Mesenchymal stem cell (in vitro differentiated cells and primary cell): Measurements from ENCODE around the gene AUTS2.
"Not testable (repeated sequence)": the region's sequence is repeated elsewhere in the genome, so short reads cannot be mapped to it uniquely, and the experiment has no call there.

Experiments used
- DNase-seq: peaks from one replicate; pipeline ENCODE4 v3.0.0-alpha.2; 2013
- H2AFZ ChIP-seq: one replicate; pipeline ENCODE4 v1.6.1; 2013; ENCODE audit warnings: low read depth, mild to moderate bottlenecking, control low read depth, inconsistent platforms, low read length, moderate library complexity
- H2AK5ac ChIP-seq: 2 replicates; pipeline ENCODE4 v1.6.1; 2013; ENCODE audit warnings: low read length, moderate library complexity, mild to moderate bottlenecking, inconsistent platforms; ENCODE audit not compliant: severe bottlenecking
- H2BK120ac ChIP-seq: one replicate; pipeline ENCODE4 v1.6.1; 2013; ENCODE audit warnings: low read depth, mild to moderate bottlenecking, inconsistent platforms, low read length, moderate library complexity
- H2BK12ac ChIP-seq, 2 experiments: one replicate each; pipeline ENCODE4 v1.6.1; 2013; ENCODE audit warnings: inconsistent platforms in 2 of 2, low read length in 2 of 2, mild to moderate bottlenecking in 2 of 2, moderate library complexity in 2 of 2, control low read depth in 1 of 2
- H2BK15ac ChIP-seq: one replicate; pipeline ENCODE4 v1.6.1; 2013; ENCODE audit warnings: mild to moderate bottlenecking, low read depth, inconsistent platforms; ENCODE audit not compliant: poor library complexity, severe bottlenecking
- H2BK5ac ChIP-seq: 2 replicates; pipeline ENCODE4 v1.6.1; 2013; ENCODE audit warnings: low read depth, mild to moderate bottlenecking, low read length, control low read depth, inconsistent platforms; ENCODE audit not compliant: poor library complexity, severe bottlenecking
- H3K14ac ChIP-seq, 2 experiments: one replicate each; pipeline ENCODE4 v1.6.1; 2013; ENCODE audit warnings: inconsistent platforms in 2 of 2, low read length in 2 of 2, control low read depth in 1 of 2, mild to moderate bottlenecking in 1 of 2, moderate library complexity in 1 of 2
- H3K18ac ChIP-seq, 2 experiments: one replicate each; pipeline ENCODE4 v1.6.1; 2013; ENCODE audit warnings: inconsistent platforms in 2 of 2, low read length in 2 of 2, control low read depth in 1 of 2, low read depth in 1 of 2, mild to moderate bottlenecking in 1 of 2
- H3K23ac ChIP-seq, 2 experiments: one replicate each; pipeline ENCODE4 v1.6.1; 2013; ENCODE audit warnings: inconsistent platforms in 2 of 2, low read length in 2 of 2, mild to moderate bottlenecking in 2 of 2, moderate library complexity in 2 of 2, control low read depth in 1 of 2
- H3K27ac ChIP-seq: 2 replicates; pipeline ENCODE4 v1.5.1; 2013; ENCODE audit warnings: mild to moderate bottlenecking, moderate library complexity, low read length, control low read depth, inconsistent platforms; ENCODE audit not compliant: poor library complexity, severe bottlenecking
- H3K27me3 ChIP-seq, 2 experiments: 2 replicates each; pipeline versions ENCODE4 v1.6.1 to v1.7.0; 2013; ENCODE audit warnings: low read length in 2 of 2, mild to moderate bottlenecking in 2 of 2, moderate library complexity in 2 of 2, control low read depth in 1 of 2, inconsistent platforms in 1 of 2; ENCODE audit not compliant: control insufficient read depth in 1 of 2, insufficient read depth in 1 of 2
- H3K36me3 ChIP-seq, 2 experiments: 2 replicates each; pipeline versions ENCODE4 v1.6.1 to v1.7.0; 2013; ENCODE audit warnings: low read length in 2 of 2, control low read depth in 1 of 2, inconsistent platforms in 1 of 2, low read depth in 1 of 2, mild to moderate bottlenecking in 1 of 2; ENCODE audit not compliant: insufficient read depth in 2 of 2, control insufficient read depth in 1 of 2
- H3K4ac ChIP-seq, 2 experiments: one replicate each; pipeline ENCODE4 v1.6.1; 2013; ENCODE audit warnings: inconsistent platforms in 2 of 2, low read length in 2 of 2, mild to moderate bottlenecking in 2 of 2, moderate library complexity in 2 of 2, control low read depth in 1 of 2, low read depth in 1 of 2
- H3K4me1 ChIP-seq: 2 replicates; pipeline ENCODE4 v1.6.1; 2013; ENCODE audit warnings: low read depth, low read length, control low read depth; ENCODE audit not compliant: control insufficient read depth, insufficient read depth
- H3K4me2 ChIP-seq: 2 replicates; pipeline ENCODE4 v1.6.1; 2013; ENCODE audit warnings: low read length, mild to moderate bottlenecking, inconsistent platforms; ENCODE audit not compliant: poor library complexity, severe bottlenecking
- H3K4me3 ChIP-seq, 2 experiments: 2 replicates each; pipeline versions ENCODE4 v1.5.1 to v1.7.0; 2013; ENCODE audit warnings: low read length in 2 of 2, mild to moderate bottlenecking in 2 of 2, control low read depth in 1 of 2, low read depth in 1 of 2; ENCODE audit not compliant: insufficient read depth in 1 of 2
- H3K79me1 ChIP-seq: replicated peaks from 2 replicates; pipeline ENCODE4 v1.6.1; 2013; ENCODE audit warnings: mild to moderate bottlenecking, control low read depth, low read length, inconsistent platforms; ENCODE audit not compliant: poor library complexity, severe bottlenecking
- H3K9ac ChIP-seq: 2 replicates; pipeline ENCODE4 v1.7.0; 2013; ENCODE audit warnings: mild to moderate bottlenecking, low read length, moderate library complexity
- H3K9me3 ChIP-seq: 2 replicates; pipeline ENCODE4 v1.7.0; 2013; ENCODE audit warnings: mild to moderate bottlenecking, low read length; ENCODE audit not compliant: control insufficient read depth
- H4K8ac ChIP-seq: one replicate; pipeline ENCODE4 v1.6.1; 2013; ENCODE audit warnings: inconsistent platforms, mild to moderate bottlenecking, low read length, moderate library complexity
- H4K91ac ChIP-seq: one replicate; pipeline ENCODE4 v1.6.1; 2013; ENCODE audit warnings: mild to moderate bottlenecking, low read length, inconsistent platforms
- WGBS: methylation state at CpG from one replicate; pipeline ENCODE4 v1.1.7; 2013; ENCODE audit warnings: mixed read lengths; 5-methylcytosine and 5-hydroxymethylcytosine counted together

Gene AUTS2

GRCh38 chr7:70364393-70364792 lies 766.1 kb downstream of the AUTS2 start:
- not testable (repeated sequence) for H2BK15ac ChIP-seq, H2BK120ac ChIP-seq, H2BK5ac ChIP-seq, H4K8ac ChIP-seq, H3K23ac ChIP-seq, H2AFZ ChIP-seq, H3K36me3 ChIP-seq, H3K4ac ChIP-seq, H3K79me1 ChIP-seq, H3K4me3 ChIP-seq, H2BK12ac ChIP-seq, H3K18ac ChIP-seq, H2AK5ac ChIP-seq, H3K14ac ChIP-seq, H3K9ac ChIP-seq, H3K4me2 ChIP-seq, H3K4me1 ChIP-seq, DNase-seq, H3K9me3 ChIP-seq, H3K27ac ChIP-seq, H4K91ac ChIP-seq, H3K27me3 ChIP-seq
- WGBS = 33% methylated on average over 1 of the region's 3 CpGs

DNA sequence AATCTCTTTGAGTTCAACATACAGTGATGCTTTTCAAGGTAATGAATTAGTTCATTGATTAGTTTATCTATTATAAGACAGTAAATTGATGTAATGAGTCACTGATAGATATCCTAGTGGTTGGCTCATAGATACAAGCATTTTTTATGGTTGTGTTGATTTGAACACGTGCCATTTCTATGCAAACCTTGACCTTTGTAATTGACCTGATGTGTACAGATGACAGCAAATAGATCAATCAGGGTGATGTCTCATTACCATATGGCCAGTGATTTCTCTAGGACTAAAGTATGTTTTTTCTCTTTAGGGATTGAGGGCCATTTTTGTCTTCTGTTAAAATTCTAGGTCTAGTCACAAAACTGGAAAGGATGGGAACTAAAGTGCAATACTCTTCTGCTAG lies 773.4 kb downstream of the AUTS2 start:
- no peak overlapping the region for H3K9ac ChIP-seq
- no peak overlapping the region for H4K8ac ChIP-seq
- no peak overlapping the region for H3K4me2 ChIP-seq
- H2BK12ac ChIP-seq = no peak overlapping the region
- no peaks in the 10 kb centered on the region for H3K9me3 ChIP-seq
- H3K27me3 ChIP-seq = no peaks in the 10 kb centered on the region
- H2AK5ac ChIP-seq = no peak overlapping the region
- H3K4ac ChIP-seq = no peak overlapping the region
- no peaks in the 10 kb centered on the region for H3K79me1 ChIP-seq
- 48% methylated on average over 1 of the region's 1 CpG for WGBS
- no peak overlapping the region for H4K91ac ChIP-seq
- no peak overlapping the region for H3K14ac ChIP-seq
- H3K4me3 ChIP-seq = no peak overlapping the region
- H2AFZ ChIP-seq = no peak overlapping the region
- no peak overlapping the region for H3K27ac ChIP-seq
- DNase-seq = no peak
- H3K23ac ChIP-seq = no peak overlapping the region
- no peaks in the 10 kb centered on the region for H3K4me1 ChIP-seq
- no peaks in the 10 kb centered on the region for H3K36me3 ChIP-seq
- H3K18ac ChIP-seq = no peak overlapping the region
- H2BK120ac ChIP-seq = no peak overlapping the region
- H2BK15ac ChIP-seq = no peak overlapping the region
- H2BK5ac ChIP-seq = no peak overlapping the region

GRCh38 chr7:70372768-70373515 lies 774.7 kb downstream of the AUTS2 start:
- H3K23ac ChIP-seq = no peak overlapping the region
- H2AFZ ChIP-seq = no peak overlapping the region
- no peak overlapping the region for H3K4ac ChIP-seq
- H3K14ac ChIP-seq = no peak overlapping the region
- no peak overlapping the region for H3K27ac ChIP-seq
- no peak overlapping the region for H2BK5ac ChIP-seq
- no peak overlapping the region for H3K4me2 ChIP-seq
- DNase-seq = no peak
- H4K91ac ChIP-seq = no peak overlapping the region
- no peak overlapping the region for H2BK12ac ChIP-seq
- no peak overlapping the region for H3K9ac ChIP-seq
- H2AK5ac ChIP-seq = no peak overlapping the region
- H3K36me3 ChIP-seq = no peaks in the 10 kb centered on the region
- H3K4me3 ChIP-seq = no peak overlapping the region
- no peaks in the 10 kb centered on the region for H3K4me1 ChIP-seq
- H2BK15ac ChIP-seq = no peak overlapping the region
- no peak overlapping the region for H2BK120ac ChIP-seq
- H3K79me1 ChIP-seq = no peaks in the 10 kb centered on the region
- H3K9me3 ChIP-seq = no peaks in the 10 kb centered on the region
- 49% methylated on average over 5 of the region's 6 CpGs for WGBS
- H3K27me3 ChIP-seq = no peaks in the 10 kb centered on the region
- no peak overlapping the region for H4K8ac ChIP-seq
- no peak overlapping the region for H3K18ac ChIP-seq

GRCh38 chr7:70374772-70375533 lies 776.7 kb downstream of the AUTS2 start:
- H2BK12ac ChIP-seq = no peak overlapping the region
- H3K4me3 ChIP-seq = no peak overlapping the region
- no peak overlapping the region for H3K9ac ChIP-seq
- no peak for DNase-seq
- H2AFZ ChIP-seq = no peak overlapping the region
- no peak overlapping the region for H2BK15ac ChIP-seq
- H3K4me2 ChIP-seq = no peak overlapping the region
- WGBS = 73% methylated on average over 2 of the region's 6 CpGs
- no peak overlapping the region for H2BK5ac ChIP-seq
- H2AK5ac ChIP-seq = no peak overlapping the region
- no peak overlapping the region for H2BK120ac ChIP-seq
- H3K4ac ChIP-seq = no peak overlapping the region
- H3K18ac ChIP-seq = no peak overlapping the region
- H3K4me1 ChIP-seq = no peaks in the 10 kb centered on the region
- H4K8ac ChIP-seq = no peak overlapping the region
- no peaks in the 10 kb centered on the region for H3K79me1 ChIP-seq
- H3K27ac ChIP-seq = no peak overlapping the region
- no peaks in the 10 kb centered on the region for H3K36me3 ChIP-seq
- H3K27me3 ChIP-seq = no peaks in the 10 kb centered on the region
- H4K91ac ChIP-seq = no peak overlapping the region
- no peak overlapping the region for H3K23ac ChIP-seq
- H3K14ac ChIP-seq = no peak overlapping the region
- no peaks in the 10 kb centered on the region for H3K9me3 ChIP-seq
